ENCODE data around the gene RFPL4AL1.
"Not testable (repeated sequence)": the region's sequence is repeated elsewhere in the genome, so short reads cannot be mapped to it uniquely, and the experiment has no call there.

RFPL4AL1 gene
- total RNA-seq: 0 to 0.11 (median 0) reads per million in 17 experiments

GRCh38 chr19:55768818-55769217 lies at the start of gene RFPL4AL1:
Gene RFPL4AL1, plus strand, starts transcription at chr19:55769118. Its CDS starts 2,687 bp downstream, at chr19:55771805.
- DNase-seq: not testable (repeated sequence)

DNA sequence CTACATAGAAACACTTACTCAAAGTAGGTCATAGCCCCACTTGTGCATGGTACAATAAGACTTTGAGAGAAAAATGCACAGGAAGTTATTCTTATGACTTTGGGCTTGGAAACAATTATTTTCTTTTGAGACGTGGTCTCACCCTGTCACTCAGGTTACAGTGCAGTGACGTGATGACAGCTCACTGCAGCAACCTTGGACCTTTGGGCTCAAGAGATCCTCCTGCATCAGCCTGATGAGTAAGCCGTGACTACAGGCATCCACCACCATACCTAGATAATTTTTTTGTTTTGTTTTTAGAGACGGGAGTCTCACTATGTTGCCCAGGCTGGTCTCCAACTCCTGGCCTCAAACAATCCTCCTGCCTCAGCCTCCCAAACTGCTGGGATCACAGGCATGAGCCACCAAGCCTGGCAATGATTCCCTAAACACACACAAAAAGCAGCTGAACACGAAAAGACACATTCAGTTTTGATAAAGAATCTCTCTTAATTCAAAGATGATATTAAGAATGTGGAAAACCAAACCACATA lies 48.6 kb upstream of the RFPL4AL1 start:
- DNase-seq: no peak

DNA sequence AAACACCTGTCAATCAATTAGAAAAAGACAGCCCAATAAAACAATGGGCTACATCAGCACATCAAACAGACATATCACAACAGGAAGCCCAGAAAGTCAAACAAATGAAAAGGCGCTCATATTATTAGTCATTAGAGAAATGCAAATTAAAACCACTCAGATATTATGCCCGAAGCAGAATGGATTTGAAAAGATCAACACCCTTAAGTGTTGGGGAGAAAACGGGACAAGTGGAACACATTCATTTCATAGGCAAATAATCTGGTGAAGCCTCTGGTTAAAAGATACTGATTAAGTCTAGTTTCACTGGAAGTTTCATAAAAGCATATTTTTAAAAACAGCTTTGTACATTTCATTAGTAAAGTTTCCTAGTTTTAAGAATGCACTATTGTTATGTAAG lies 48.1 kb upstream of the RFPL4AL1 start:
- DNase-seq: no peak

- no peak for DNase-seq
Measured at GRCh38 chr19:55723491-55723890, 45.4 kb upstream of the RFPL4AL1 start.

- not testable (repeated sequence) for DNase-seq
Measured at GRCh38 chr19:55730378-55730777, 38.5 kb upstream of the RFPL4AL1 start.

GRCh38 chr19:55738302-55738701 lies 30.6 kb upstream of the RFPL4AL1 start, which contains the start of gene NLRP9:
Gene NLRP9, minus strand, starts transcription at chr19:55738402. Its CDS starts 28 bp downstream, at chr19:55738374.
- DNase-seq: no peak

- no peak for DNase-seq
Measured at GRCh38 chr19:55750715-55751114, 18.2 kb upstream of the RFPL4AL1 start.

DNA sequence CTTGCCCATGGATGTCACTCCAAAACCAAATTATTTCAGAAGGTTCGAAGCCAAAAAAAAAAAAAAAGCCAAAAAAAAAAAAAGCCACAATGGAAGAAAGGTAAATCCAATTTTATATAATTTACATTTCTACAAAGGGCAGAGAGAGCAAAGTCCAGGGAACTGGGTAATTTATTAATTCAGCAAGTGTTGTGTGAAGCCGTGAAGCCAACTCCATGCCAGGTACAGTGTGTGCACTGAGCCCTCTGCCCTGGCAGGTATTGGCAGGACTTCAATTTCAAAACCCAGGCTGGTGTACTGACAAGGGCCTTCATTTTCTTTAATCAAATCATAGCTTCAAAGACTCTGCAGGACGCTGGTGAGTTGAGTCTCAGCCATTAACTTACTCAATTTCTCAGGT lies 15.5 kb upstream of the RFPL4AL1 start:
- DNase-seq: no peak

DNA sequence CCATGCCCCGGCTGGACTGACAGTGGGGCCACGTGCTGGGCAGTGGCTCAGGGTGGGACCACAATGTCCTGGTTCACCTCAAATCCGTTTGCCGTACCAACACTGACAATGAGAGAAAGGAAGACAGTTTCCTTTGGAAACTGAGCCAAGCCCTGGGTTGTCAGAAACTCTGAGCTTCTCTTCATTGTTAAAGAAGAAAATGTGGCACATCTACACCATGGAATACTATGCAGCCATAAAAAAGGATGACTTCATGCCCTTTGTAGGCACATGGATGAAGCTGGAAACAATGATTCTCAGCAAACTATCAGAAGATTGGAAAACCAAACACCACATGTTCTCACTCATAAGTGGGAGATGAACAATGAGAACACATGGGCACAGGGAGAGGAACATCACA lies 12.1 kb upstream of the RFPL4AL1 start:
- not testable (repeated sequence) for DNase-seq

GRCh38 chr19:55758797-55759196 lies 10.1 kb upstream of the RFPL4AL1 start, which contains the start of gene RFPL4A:
Gene RFPL4A, plus strand, starts transcription at chr19:55759097. Its CDS starts 2,704 bp downstream, at chr19:55761801.
- not testable (repeated sequence) for DNase-seq

DNA sequence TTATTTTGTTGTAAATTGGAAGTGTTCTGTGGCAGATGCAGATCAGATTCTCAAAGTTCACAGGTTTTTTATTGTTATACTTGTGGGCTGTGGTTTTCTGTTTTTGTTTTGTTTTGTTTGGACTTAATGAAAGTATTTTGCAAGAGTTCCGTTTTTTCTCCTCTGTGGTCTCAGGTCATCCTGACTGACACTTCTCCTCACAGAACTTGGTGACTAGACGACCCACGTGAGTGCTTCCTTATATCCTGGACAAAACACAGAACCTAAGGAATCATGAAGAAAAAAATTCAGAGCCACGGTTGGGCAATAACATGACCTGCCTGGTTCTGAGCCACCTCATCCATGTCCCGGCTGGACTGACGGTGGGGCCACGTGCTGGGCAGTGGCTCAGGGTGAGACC lies 2.5 kb upstream of the RFPL4AL1 start:
- peak in 2 of 4 experiments; percentile 1 to 13 for DNase-seq

- DNase-seq: not testable (repeated sequence)
Measured at GRCh38 chr19:55769632-55770031, 714 bp downstream of the RFPL4AL1 start.

DNA sequence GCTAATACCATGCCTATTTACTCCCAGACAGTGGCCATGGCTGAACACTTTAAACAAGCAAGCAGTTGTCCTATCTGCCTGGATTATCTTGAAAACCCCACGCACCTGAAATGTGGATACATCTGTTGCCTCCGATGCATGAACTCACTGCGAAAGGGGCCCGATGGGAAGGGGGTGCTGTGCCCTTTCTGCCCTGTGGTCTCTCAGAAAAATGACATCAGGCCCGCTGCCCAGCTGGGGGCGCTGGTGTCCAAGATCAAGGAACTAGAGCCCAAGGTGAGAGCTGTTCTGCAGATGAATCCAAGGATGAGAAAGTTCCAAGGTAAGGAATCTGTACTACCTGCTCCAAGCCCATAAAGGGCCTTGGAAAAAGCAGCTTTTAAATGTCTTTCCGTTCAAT lies 8.6 kb downstream of the RFPL4AL1 start:
- DNase-seq: no peak

DNA sequence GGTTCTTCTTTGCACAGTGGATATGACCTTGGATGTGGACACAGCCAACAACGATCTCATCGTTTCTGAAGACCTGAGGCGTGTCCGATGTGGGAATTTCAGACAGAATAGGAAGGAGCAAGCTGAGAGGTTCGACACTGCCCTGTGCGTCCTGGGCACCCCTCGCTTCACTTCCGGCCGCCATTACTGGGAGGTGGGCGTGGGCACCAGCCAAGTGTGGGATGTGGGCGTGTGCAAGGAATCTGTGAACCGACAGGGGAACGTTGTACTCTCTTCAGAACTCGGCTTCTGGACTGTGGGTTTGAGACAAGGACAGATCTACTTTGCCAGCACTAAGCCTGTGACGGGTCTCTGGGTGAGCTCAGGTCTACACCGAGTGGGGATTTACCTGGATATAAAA lies 9.4 kb downstream of the RFPL4AL1 start:
- no peak for DNase-seq

- no peak for DNase-seq
Measured at GRCh38 chr19:55781112-55781511, 12.2 kb downstream of the RFPL4AL1 start.

DNA sequence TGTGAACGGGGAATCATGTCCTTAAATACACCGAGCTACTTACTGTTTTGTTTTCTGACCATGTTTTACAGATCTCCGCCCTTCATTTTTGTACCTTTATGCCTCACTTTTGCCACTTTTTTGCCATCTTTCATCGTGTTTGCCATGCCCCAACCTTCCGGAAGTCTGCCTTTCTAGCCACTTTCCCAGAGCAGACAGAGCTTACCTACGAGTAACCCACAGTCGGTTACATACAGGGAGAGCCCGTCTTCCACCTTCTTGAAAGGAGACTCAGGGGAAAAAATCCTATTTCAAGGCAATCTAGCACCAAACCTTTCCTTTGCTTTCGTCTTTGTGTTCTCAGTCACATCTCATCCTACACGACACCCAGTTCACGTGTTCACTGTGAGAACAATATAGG lies 26.1 kb downstream of the RFPL4AL1 start:
- DNase-seq: no peak

DNA sequence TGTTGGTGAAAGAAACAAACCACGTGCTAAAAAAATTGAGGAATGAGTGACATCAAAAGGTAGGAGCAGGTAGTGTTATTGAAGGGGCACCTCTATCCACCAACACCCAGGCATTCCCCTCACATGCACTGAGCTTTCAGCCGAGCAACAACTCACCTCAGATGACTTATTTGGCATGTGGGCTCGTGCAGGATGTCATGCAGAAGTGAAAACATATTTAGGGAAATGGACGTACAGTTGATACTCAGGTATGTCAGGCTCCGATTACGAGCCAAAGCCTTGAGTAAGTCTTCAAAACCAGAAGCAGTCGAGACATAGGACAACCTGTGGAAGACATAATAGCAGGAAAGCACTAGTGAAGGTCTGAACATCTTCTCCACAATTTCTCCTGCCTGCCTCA lies 32.5 kb downstream of the RFPL4AL1 start:
- no peak for DNase-seq

- no peak for DNase-seq
Measured at GRCh38 chr19:55802281-55802680, 33.4 kb downstream of the RFPL4AL1 start.

DNA sequence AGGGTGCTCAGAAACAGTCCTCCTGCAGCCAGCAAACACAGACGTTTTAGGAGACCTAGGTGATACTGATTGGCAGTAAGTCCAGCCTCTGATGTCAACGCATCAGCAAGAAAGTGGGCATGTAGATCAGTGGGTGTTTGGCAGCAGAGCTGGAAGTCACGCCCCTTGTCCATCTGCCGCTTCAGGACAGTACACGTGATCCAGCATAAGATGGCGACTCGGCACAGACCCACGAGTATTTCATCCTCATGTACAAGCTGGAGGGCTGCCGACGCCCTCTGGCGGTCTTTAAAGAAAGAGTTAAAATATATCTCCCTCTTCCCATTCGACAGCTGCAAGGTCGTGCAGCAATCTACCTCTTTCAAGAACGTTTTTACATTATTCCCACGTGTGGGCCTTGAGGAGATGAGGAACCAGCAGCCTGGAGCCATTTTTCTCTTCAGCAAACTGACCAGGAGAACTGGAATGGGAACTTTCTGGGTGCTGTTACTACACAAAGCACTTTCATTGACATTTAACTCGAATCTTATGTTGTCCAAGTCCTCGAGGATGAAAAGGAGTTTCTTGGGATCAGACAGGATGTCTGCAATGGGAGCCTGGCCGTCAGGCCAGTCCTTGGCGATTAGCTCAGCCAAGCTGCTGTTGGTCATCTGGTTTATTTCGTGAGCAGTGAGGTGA lies 40.6 kb downstream of the RFPL4AL1 start:
- peak; percentile 68 to 78 (median 77) for DNase-seq

- DNase-seq: no peak
Measured at GRCh38 chr19:55811340-55811739, 42.4 kb downstream of the RFPL4AL1 start.

DNA sequence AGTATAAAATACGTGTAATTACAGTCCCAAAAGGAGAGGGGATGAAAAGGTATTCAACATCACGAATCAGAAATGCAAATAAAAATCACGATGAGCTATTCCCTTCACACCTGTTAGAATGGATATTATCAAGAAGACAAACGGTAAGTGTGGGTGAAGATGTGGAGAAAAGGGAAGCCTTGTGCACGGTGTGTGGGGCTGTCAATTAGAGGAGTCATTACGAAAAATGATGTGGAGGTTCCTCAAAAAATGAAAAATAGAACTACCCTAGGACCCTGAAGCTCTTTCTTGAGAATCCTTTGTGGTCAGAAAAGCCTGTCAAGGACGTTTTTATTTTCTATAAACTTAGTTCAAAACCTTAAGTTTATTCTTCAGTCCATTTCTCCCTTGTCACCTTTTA lies 43.5 kb downstream of the RFPL4AL1 start:
- no peak for DNase-seq

DNA sequence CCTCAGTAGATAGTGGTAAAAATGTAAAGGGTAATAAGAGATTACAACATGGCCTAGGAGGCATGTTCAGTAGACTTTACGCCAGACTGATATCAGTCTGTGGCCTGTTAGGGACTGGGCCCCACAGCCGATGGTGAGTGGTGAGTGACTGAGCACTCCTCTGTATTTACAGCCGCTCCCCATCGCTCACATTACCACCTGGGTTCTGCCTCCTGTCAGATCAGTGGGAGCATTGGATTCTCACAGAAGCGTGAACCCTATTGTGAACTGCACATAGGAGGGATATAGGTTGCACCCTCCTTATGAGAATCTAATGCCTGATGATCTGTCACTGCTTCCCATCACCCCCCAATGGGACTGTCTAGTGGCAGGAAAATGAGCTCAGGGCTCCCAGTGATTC lies 45.0 kb downstream of the RFPL4AL1 start:
- DNase-seq: no peak

GRCh38 chr19:55820037-55820436 lies 51.1 kb downstream of the RFPL4AL1 start:
- no peak for DNase-seq
